Fibroblast of villous mesenchyme (primary cell): ENCODE data around the gene SLC22A7. TPM values are rescaled to one million over a fixed set of nuclear protein-coding genes. Genes with fewer than 3 reads are reported as not detected.

Source experiments
- DNase-seq: peaks from one replicate; pipeline ENCODE4 v3.0.0-alpha.2; 2010; ENCODE audit warnings: low read depth
- H3K4me3 ChIP-seq: 2 replicates; pipeline ENCODE4 v1.5.1; 2011; ENCODE audit warnings: low read depth, mild to moderate bottlenecking, low read length
- CTCF ChIP-seq: IDR thresholded peaks from 2 replicates; pipeline ENCODE4 v1.5.1; 2012; ENCODE audit warnings: low read depth, mild to moderate bottlenecking, low read length; ENCODE audit not compliant: insufficient read depth
- total RNA-seq: library from RNA; depleted of rRNA; stranded (reverse); fragments of >200 nt; gene quantifications from 2 replicates; pipeline ENCODE4 v1.2.3, GENCODE V29; 2012

Gene SLC22A7
- total RNA-seq, 1 donor: not detected

GRCh38 chr6:43308990-43309477 lies 11.0 kb downstream of the SLC22A7 start:
- peak overlapping the region; percentile 39 for H3K4me3 ChIP-seq
- TF ChIP-seq CTCF: no peak
- DNase-seq: no peak

- no peak for TF ChIP-seq CTCF
- no peak for DNase-seq
Measured at GRCh38 chr6:43310134-43310533, 12.1 kb downstream of the SLC22A7 start.

GRCh38 chr6:43310624-43311023 lies 12.6 kb downstream of the SLC22A7 start:
- DNase-seq: no peak
- TF ChIP-seq CTCF: no peak
- H3K4me3 ChIP-seq: no peak overlapping the region

More at GRCh38 chr6:43310134-43310533, 12.1 kb downstream of the SLC22A7 start:
- no peak overlapping the region for H3K4me3 ChIP-seq

- no peak for DNase-seq
- TF ChIP-seq CTCF: no peak
- no peak overlapping the region for H3K4me3 ChIP-seq
Measured at GRCh38 chr6:43311666-43312065, 13.6 kb downstream of the SLC22A7 start.

GRCh38 chr6:43313813-43314212 lies 15.8 kb downstream of the SLC22A7 start:
- DNase-seq: no peak
- TF ChIP-seq CTCF: no peak
- no peak overlapping the region for H3K4me3 ChIP-seq

- no peak overlapping the region for H3K4me3 ChIP-seq
- DNase-seq: no peak
- TF ChIP-seq CTCF: no peak
Measured at GRCh38 chr6:43318011-43318410, 20.0 kb downstream of the SLC22A7 start.

GRCh38 chr6:43325876-43326275 lies 27.8 kb downstream of the SLC22A7 start:
- TF ChIP-seq CTCF: no peak
- H3K4me3 ChIP-seq: no peak overlapping the region
- no peak for DNase-seq
